DOHH2 (cell line): ENCODE results near the gene CABP4.

Experiments
- H3F3A ChIP-seq: fragments of 200-600 bp; sonication (generic), shearing (Covaris generic); 2 replicates; pipeline ENCODE4 v1.6.0; 2016; ENCODE audit warnings: antibody characterized with exemption, mild to moderate bottlenecking; ENCODE audit not compliant: control insufficient read depth, insufficient read depth
- H3K27ac ChIP-seq: fragments of 200-600 bp; sonication (generic); 2 replicates; pipeline ENCODE4 v1.5.1; 2014; ENCODE audit warnings: low read depth, mild to moderate bottlenecking, low read length, moderate library complexity
- H3K27me3 ChIP-seq: fragments of 200-600 bp; sonication (generic); 2 replicates; pipeline ENCODE4 v1.6.1; 2014; ENCODE audit warnings: mild to moderate bottlenecking, low read length, mixed read lengths; ENCODE audit not compliant: control insufficient read depth
- H3K36me3 ChIP-seq: fragments of 200-600 bp; sonication (generic); 2 replicates; pipeline ENCODE4 v1.6.1; 2014; ENCODE audit warnings: mild to moderate bottlenecking, low read length, moderate library complexity, mixed read lengths; ENCODE audit not compliant: control insufficient read depth
- H3K4me1 ChIP-seq: fragments of 200-600 bp; sonication (generic); 2 replicates; pipeline ENCODE4 v1.6.1; 2014; ENCODE audit warnings: mild to moderate bottlenecking, low read length, mixed read lengths; ENCODE audit not compliant: control insufficient read depth
- H3K4me2 ChIP-seq: fragments of 200-600 bp; sonication (generic); 2 replicates; pipeline ENCODE4 v1.6.0; 2014; ENCODE audit warnings: mild to moderate bottlenecking, low read length, moderate library complexity
- H3K4me3 ChIP-seq: fragments of 200-600 bp; sonication (generic); 2 replicates; pipeline ENCODE4 v1.5.1; 2014; ENCODE audit warnings: mild to moderate bottlenecking, low read length, mixed read lengths
- H3K79me2 ChIP-seq: fragments of 200-600 bp; sonication (generic); 2 replicates; pipeline ENCODE4 v1.6.1; 2014; ENCODE audit warnings: mild to moderate bottlenecking, low read length, mixed read lengths; ENCODE audit not compliant: control insufficient read depth
- H3K9me2 ChIP-seq: fragments of 200-600 bp; sonication (generic); replicated peaks from 2 replicates; pipeline ENCODE4 v1.6.1; 2014; ENCODE audit warnings: mild to moderate bottlenecking, low read length, mixed read lengths; ENCODE audit not compliant: control insufficient read depth
- H3K9me3 ChIP-seq: fragments of 200-600 bp; sonication (generic); 2 replicates; pipeline ENCODE4 v1.6.1; 2014; ENCODE audit warnings: antibody characterized with exemption, low read length, mixed read lengths; ENCODE audit not compliant: control insufficient read depth, insufficient read depth
- H4K20me1 ChIP-seq: fragments of 200-600 bp; sonication (generic); 2 replicates; pipeline ENCODE4 v1.6.0; 2014; ENCODE audit warnings: low read depth, mild to moderate bottlenecking, antibody characterized with exemption, low read length, moderate library complexity; ENCODE audit not compliant: control insufficient read depth, insufficient read depth
- EZH2phosphoT487 ChIP-seq: fragments of 200-600 bp; sonication (generic); IDR thresholded peaks from 2 replicates; pipeline ENCODE4 v1.6.1; 2017; ENCODE audit warnings: borderline replicate concordance, mild to moderate bottlenecking, antibody characterized with exemption, low read length, moderate library complexity, mixed read lengths
- TF ChIP-seq, protein P1 (sequence below): fragments of 200-600 bp; sonication (generic); IDR thresholded peaks from one replicate; pipeline ENCODE4 v1.5.1; 2014; ENCODE audit warnings: antibody characterized with exemption, mild to moderate bottlenecking, low read depth, low read length; ENCODE audit not compliant: poor library complexity, severe bottlenecking

Gene CABP4

DNA sequence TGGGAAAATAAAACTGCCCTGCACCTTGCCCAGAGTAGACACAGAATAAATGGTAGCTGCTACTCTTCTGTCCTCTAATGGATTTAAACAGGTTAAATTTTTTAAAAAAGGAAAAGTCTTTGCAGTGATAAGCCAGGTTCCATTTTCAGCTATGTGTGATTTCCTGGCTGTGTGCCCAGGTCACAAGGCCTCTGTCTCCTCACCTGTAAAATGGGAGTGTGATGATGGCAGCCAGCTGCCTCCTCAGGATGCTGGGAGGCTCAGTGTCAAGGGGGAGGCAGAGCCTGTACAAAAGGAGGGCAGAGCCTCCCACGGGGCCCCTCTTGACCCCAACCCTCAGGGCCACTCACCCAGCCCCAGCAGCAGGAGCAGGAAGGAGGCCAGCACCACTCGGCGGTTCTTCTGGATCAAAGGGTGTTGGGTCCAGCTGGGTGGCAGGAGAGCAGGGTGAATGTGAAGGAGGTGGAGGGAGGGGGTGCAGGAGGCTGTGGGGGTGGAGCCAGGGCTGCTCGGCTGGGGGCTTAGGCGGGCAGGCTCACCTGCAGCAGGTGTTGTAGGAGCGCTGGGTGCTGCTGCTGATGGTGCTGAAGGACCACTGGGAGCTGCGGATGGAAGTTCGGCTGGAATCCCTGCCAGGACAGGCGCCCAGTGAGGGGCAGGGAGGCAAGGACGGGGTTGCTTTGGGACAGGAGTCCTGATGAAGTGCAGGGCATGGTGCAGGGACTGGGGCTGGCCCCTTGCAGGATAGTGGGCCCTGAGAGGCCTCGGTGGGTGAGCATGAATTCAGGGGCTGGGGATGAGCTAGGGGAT is 12.0 kb downstream of the CABP4 start:
- TF ChIP-seq EZH2phosphoT487 = no peak
- TF ChIP-seq, protein P1, sequence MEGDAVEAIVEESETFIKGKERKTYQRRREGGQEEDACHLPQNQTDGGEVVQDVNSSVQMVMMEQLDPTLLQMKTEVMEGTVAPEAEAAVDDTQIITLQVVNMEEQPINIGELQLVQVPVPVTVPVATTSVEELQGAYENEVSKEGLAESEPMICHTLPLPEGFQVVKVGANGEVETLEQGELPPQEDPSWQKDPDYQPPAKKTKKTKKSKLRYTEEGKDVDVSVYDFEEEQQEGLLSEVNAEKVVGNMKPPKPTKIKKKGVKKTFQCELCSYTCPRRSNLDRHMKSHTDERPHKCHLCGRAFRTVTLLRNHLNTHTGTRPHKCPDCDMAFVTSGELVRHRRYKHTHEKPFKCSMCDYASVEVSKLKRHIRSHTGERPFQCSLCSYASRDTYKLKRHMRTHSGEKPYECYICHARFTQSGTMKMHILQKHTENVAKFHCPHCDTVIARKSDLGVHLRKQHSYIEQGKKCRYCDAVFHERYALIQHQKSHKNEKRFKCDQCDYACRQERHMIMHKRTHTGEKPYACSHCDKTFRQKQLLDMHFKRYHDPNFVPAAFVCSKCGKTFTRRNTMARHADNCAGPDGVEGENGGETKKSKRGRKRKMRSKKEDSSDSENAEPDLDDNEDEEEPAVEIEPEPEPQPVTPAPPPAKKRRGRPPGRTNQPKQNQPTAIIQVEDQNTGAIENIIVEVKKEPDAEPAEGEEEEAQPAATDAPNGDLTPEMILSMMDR = no peak
- Histone ChIP-seq H3K4me1 (peaks cover 66% of the 10 kb centered on the region), H3K27me3 (no peaks in the 10 kb centered on the region), H3K27ac (peak overlapping the region; percentile 39), H4K20me1 (no peaks in the 10 kb centered on the region), H3F3A (peaks cover 3% of the 10 kb centered on the region; the same call in 1 of the 2 replicates), H3K4me3 (peak overlapping the region; percentile 77), H3K4me2 (peak overlapping the region; percentile 95), H3K9me2 (no peaks in the 10 kb centered on the region), H3K79me2 (peaks cover 28% of the 10 kb centered on the region), H3K36me3 (peaks cover 21% of the 10 kb centered on the region), H3K9me3 (no peaks in the 10 kb centered on the region)

- peaks cover 64% of the 10 kb centered on the region for H3K4me1 ChIP-seq
- H3K79me2 ChIP-seq = peaks cover 28% of the 10 kb centered on the region
- no peak for TF ChIP-seq EZH2phosphoT487
- H3K4me3 ChIP-seq = peak overlapping the region; percentile 77
- peak overlapping the region; percentile 95 for H3K4me2 ChIP-seq
- no peaks in the 10 kb centered on the region for H3K27me3 ChIP-seq
- H4K20me1 ChIP-seq = no peaks in the 10 kb centered on the region
- peaks cover 3% of the 10 kb centered on the region; the same call in 1 of the 2 replicates for H3F3A ChIP-seq
- peaks cover 21% of the 10 kb centered on the region for H3K36me3 ChIP-seq
- H3K9me3 ChIP-seq = no peaks in the 10 kb centered on the region
- H3K27ac ChIP-seq = peak overlapping the region; percentile 39
- no peaks in the 10 kb centered on the region for H3K9me2 ChIP-seq
Measured at GRCh38 chr11:67468056-67468455, 12.9 kb downstream of the CABP4 start.

GRCh38 chr11:67468456-67468758 is 13.3 kb downstream of the CABP4 start:
- TF ChIP-seq, protein P1 = no peak
- peaks cover 28% of the 10 kb centered on the region for H3K79me2 ChIP-seq
- no peaks in the 10 kb centered on the region for H3K27me3 ChIP-seq
- H3K9me2 ChIP-seq = no peaks in the 10 kb centered on the region
- peaks cover 21% of the 10 kb centered on the region for H3K36me3 ChIP-seq
- peak overlapping the region; percentile 77 for H3K4me3 ChIP-seq
- no peaks in the 10 kb centered on the region for H4K20me1 ChIP-seq
- no peaks in the 10 kb centered on the region for H3K9me3 ChIP-seq
- peak overlapping the region; percentile 95 for H3K4me2 ChIP-seq
- H3F3A ChIP-seq = peaks cover 3% of the 10 kb centered on the region; the same call in 1 of the 2 replicates
- H3K27ac ChIP-seq = peak overlapping the region; percentile 39
- H3K4me1 ChIP-seq = peaks cover 64% of the 10 kb centered on the region

DNA sequence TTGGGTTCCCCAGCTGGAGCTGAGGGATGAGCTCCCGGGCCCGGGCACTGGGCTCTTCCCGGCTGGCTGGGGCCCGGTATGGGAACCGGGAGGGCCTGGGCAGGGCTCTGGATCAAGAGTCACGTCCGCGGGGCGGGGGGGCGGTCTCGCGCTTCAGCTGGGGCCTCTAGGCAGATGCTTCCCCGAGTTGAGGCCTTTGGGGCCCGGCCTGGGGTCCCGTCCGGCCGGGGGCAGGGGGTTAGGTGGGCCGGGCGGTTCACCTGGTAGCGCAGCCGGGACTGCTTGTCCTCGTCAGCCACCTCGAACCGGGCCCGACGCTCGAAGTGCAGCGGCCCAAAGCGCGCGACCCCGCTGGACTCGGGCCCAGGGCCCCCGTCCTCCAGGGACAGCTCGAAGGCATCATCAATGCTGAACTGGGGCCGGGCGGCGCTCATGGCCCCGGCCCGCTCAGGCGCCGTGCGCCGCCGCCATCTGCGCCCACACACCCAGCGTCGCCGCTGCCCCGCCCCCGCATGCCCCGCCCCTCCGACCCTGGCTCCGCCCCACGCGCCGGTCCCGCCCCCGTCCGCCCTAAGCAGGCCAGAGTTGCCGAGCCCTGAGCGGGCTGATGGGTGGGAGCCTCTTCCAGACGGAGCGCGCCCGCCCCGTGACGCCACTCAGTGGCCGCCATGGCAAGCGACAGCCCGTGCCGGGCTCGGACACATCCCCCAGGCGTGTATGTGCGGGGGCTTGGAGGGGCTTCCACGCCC is 13.8 kb downstream of the CABP4 start, which contains the start of gene TMEM134:
Gene TMEM134, minus strand, starts transcription at position 493 of the 749 bp plus-strand sequence. Its CDS starts 59 bp downstream, at position 434.
- Histone ChIP-seq H3K36me3 (peaks cover 17% of the 10 kb centered on the region), H3K27ac (peak within 1 kb of the TSS; percentile 39), H3K27me3 (no peaks in the 10 kb centered on the region), H3F3A (peaks cover 3% of the 10 kb centered on the region; the same call in 1 of the 2 replicates), H3K9me3 (no peaks in the 10 kb centered on the region), H4K20me1 (no peaks in the 10 kb centered on the region), H3K4me2 (peak within 1 kb of the TSS; percentile 98), H3K9me2 (no peaks in the 10 kb centered on the region), H3K4me3 (peak within 1 kb of the TSS; percentile 77), H3K4me1 (peaks cover 66% of the 10 kb centered on the region), H3K79me2 (peaks cover 28% of the 10 kb centered on the region)
- TF ChIP-seq, protein P1 = peak; percentile 73
- no peak for TF ChIP-seq EZH2phosphoT487
